Neuronal stem cell (in vitro differentiated cells): ENCODE data around the gene FRMPD4.

Experiments
- DNase-seq: peaks from one replicate; pipeline ENCODE4 v3.0.0-alpha.2; 2013; ENCODE audit warnings: low spot score
- H2AFZ ChIP-seq: one replicate; pipeline ENCODE4 v1.6.1; 2013; ENCODE audit warnings: mild to moderate bottlenecking, low read length, inconsistent platforms
- H2AK5ac ChIP-seq: 2 replicates; pipeline ENCODE4 v1.6.1; 2013; ENCODE audit warnings: low read depth, mild to moderate bottlenecking, inconsistent platforms, low read length, moderate library complexity, mixed read lengths
- H2BK120ac ChIP-seq: 2 replicates; pipeline ENCODE4 v1.6.1; 2013; ENCODE audit warnings: low read depth, mild to moderate bottlenecking, inconsistent platforms, low read length, moderate library complexity, mixed read lengths
- H2BK12ac ChIP-seq: one replicate; pipeline ENCODE4 v1.6.1; 2013; ENCODE audit warnings: low read length, inconsistent platforms
- H2BK15ac ChIP-seq: 2 replicates; pipeline ENCODE4 v1.6.1; 2013; ENCODE audit warnings: mild to moderate bottlenecking, low read length, inconsistent platforms, mixed read lengths
- H2BK5ac ChIP-seq: one replicate; pipeline ENCODE4 v1.6.1; 2013; ENCODE audit warnings: inconsistent platforms, mild to moderate bottlenecking, low read length, moderate library complexity
- H3K14ac ChIP-seq: one replicate; pipeline ENCODE4 v1.6.1; 2013; ENCODE audit warnings: low read length, inconsistent platforms
- H3K18ac ChIP-seq: 2 replicates; pipeline ENCODE4 v1.6.1; 2013; ENCODE audit warnings: low read length, inconsistent platforms
- H3K23ac ChIP-seq: 2 replicates; pipeline ENCODE4 v1.6.1; 2013; ENCODE audit warnings: low read depth, mild to moderate bottlenecking, mixed read lengths, low read length, inconsistent platforms; ENCODE audit not compliant: poor library complexity
- H3K27ac ChIP-seq: replicated peaks from 3 replicates; pipeline ENCODE4 v1.5.1; 2013; ENCODE audit warnings: low read length, inconsistent platforms
- H3K27me3 ChIP-seq, 3 experiments: 2 replicates each; pipeline ENCODE4 v1.6.1; 2013; ENCODE audit warnings: low read length in 3 of 3, mild to moderate bottlenecking in 2 of 3, inconsistent platforms in 1 of 3, low read depth in 1 of 3, mixed read lengths in 1 of 3, moderate library complexity in 1 of 3; ENCODE audit not compliant: control insufficient read depth in 3 of 3, insufficient read depth in 3 of 3
- H3K36me3 ChIP-seq, 2 donors: replicated peaks in 1 of 2; 2 replicates each; pipeline ENCODE4 v1.6.1; 2013; ENCODE audit warnings: low read length in 2 of 2; ENCODE audit not compliant: control insufficient read depth in 2 of 2, insufficient read depth in 2 of 2
- H3K4ac ChIP-seq: 2 replicates; pipeline ENCODE4 v1.6.1; 2013; ENCODE audit warnings: inconsistent platforms, mild to moderate bottlenecking, low read length, moderate library complexity
- H3K4me1 ChIP-seq, 2 donors: 1 replicate in 1 of 2; 2 replicates in 1 of 2; pipeline ENCODE4 v1.6.1; 2013; ENCODE audit warnings: low read length in 2 of 2, low read depth in 1 of 2; ENCODE audit not compliant: control insufficient read depth in 2 of 2, insufficient read depth in 1 of 2
- H3K4me2 ChIP-seq: one replicate; pipeline ENCODE4 v1.6.1; 2013; ENCODE audit warnings: mild to moderate bottlenecking, low read length, inconsistent platforms; ENCODE audit not compliant: insufficient read depth, poor library complexity, severe bottlenecking
- H3K4me3 ChIP-seq, 2 donors: 2 replicates each; pipeline ENCODE4 v1.5.1; 2013; ENCODE audit warnings: low read length in 2 of 2, mild to moderate bottlenecking in 2 of 2, inconsistent platforms in 1 of 2, moderate library complexity in 1 of 2
- H3K79me1 ChIP-seq: one replicate; pipeline ENCODE4 v1.6.1; 2013; ENCODE audit warnings: low read depth, mild to moderate bottlenecking, inconsistent platforms, low read length, moderate library complexity
- H3K9ac ChIP-seq: one replicate; pipeline ENCODE4 v1.6.1; 2013; ENCODE audit warnings: mild to moderate bottlenecking, low read depth, low read length, inconsistent platforms; ENCODE audit not compliant: poor library complexity
- H3K9me3 ChIP-seq, 2 donors: replicated peaks in 1 of 2; 2 replicates each; pipeline versions ENCODE3 to v1.6.1; 2013; ENCODE audit warnings: low read length in 2 of 2, mild to moderate bottlenecking in 2 of 2, inconsistent platforms in 1 of 2, low read depth in 1 of 2, mixed read lengths in 1 of 2, moderate library complexity in 1 of 2; ENCODE audit not compliant: control insufficient read depth in 2 of 2, insufficient read depth in 1 of 2
- H4K8ac ChIP-seq: one replicate; pipeline ENCODE4 v1.6.1; 2013; ENCODE audit warnings: low read depth, mild to moderate bottlenecking, inconsistent platforms, low read length, moderate library complexity
- H4K91ac ChIP-seq: one replicate; pipeline ENCODE4 v1.6.1; 2013; ENCODE audit warnings: low read length, low read depth, mild to moderate bottlenecking, inconsistent platforms; ENCODE audit not compliant: poor library complexity
- WGBS, 2 donors: extraction: QIAGEN DNeasy Blood & Tissue Kit; methylation state at CpG; one replicate each; pipeline ENCODE4 v1.1.7; 2013; ENCODE audit warnings: missing lambda C conversion rate in 2 of 2, mixed read lengths in 1 of 2; ENCODE audit not compliant: insufficient read length in 2 of 2, insufficient replicate concordance in 1 of 2; ENCODE audit errors: extremely low coverage in 2 of 2; 5-methylcytosine and 5-hydroxymethylcytosine counted together

Gene FRMPD4

GRCh38 chrX:12741416-12741815, 603.1 kb downstream of the FRMPD4 start:
- no peaks in the 10 kb centered on the region for H3K9me3 ChIP-seq
- no peak overlapping the region for H3K27ac ChIP-seq
- no peaks in the 10 kb centered on the region for H3K4me1 ChIP-seq
- H3K14ac ChIP-seq, result no peak overlapping the region
- no peak overlapping the region for H3K18ac ChIP-seq
- no peak overlapping the region for H3K9ac ChIP-seq
- H4K8ac ChIP-seq, result no peak overlapping the region
- H3K27me3 ChIP-seq, result peaks cover 0 to 3% (median 0%) of the 10 kb centered on the region in 3 experiments
- no peak overlapping the region for H2BK15ac ChIP-seq
- no peak overlapping the region for H4K91ac ChIP-seq
- H2AK5ac ChIP-seq, result no peak overlapping the region
- H3K23ac ChIP-seq, result no peak overlapping the region
- H2AFZ ChIP-seq, result no peak overlapping the region
- H2BK5ac ChIP-seq, result no peak overlapping the region
- H3K4me3 ChIP-seq, result no peak overlapping the region
- no peaks in the 10 kb centered on the region for H3K79me1 ChIP-seq
- no peak overlapping the region for H3K4ac ChIP-seq
- no peak for DNase-seq
- WGBS, 2 donors, result no CpG with 5 or more reads among the region's 6 CpGs
- H3K36me3 ChIP-seq, result no peaks in the 10 kb centered on the region
- no peak overlapping the region for H2BK12ac ChIP-seq
- no peak overlapping the region for H3K4me2 ChIP-seq
- no peak overlapping the region for H2BK120ac ChIP-seq

GRCh38 chrX:12747433-12747832, 609.2 kb downstream of the FRMPD4 start:
- H2AK5ac ChIP-seq, result no peak overlapping the region
- H3K36me3 ChIP-seq, result no peaks in the 10 kb centered on the region
- H2BK15ac ChIP-seq, result no peak overlapping the region
- H2AFZ ChIP-seq, result no peak overlapping the region
- no peak overlapping the region for H3K14ac ChIP-seq
- H2BK5ac ChIP-seq, result no peak overlapping the region
- H3K4me3 ChIP-seq, result no peak overlapping the region
- H2BK120ac ChIP-seq, result no peak overlapping the region
- H3K9ac ChIP-seq, result no peak overlapping the region
- H3K27me3 ChIP-seq, result no peaks in the 10 kb centered on the region
- no peak overlapping the region for H3K18ac ChIP-seq
- no peak overlapping the region for H3K4ac ChIP-seq
- no CpG with 5 or more reads among the region's 1 CpG for WGBS, 2 donors
- no peaks in the 10 kb centered on the region for H3K79me1 ChIP-seq
- no peak overlapping the region for H3K27ac ChIP-seq
- no peaks in the 10 kb centered on the region for H3K4me1 ChIP-seq
- H3K4me2 ChIP-seq, result no peak overlapping the region
- no peak for DNase-seq
- no peak overlapping the region for H3K23ac ChIP-seq
- H4K91ac ChIP-seq, result no peak overlapping the region
- H2BK12ac ChIP-seq, result no peak overlapping the region
- no peaks in the 10 kb centered on the region for H3K9me3 ChIP-seq
- H4K8ac ChIP-seq, result no peak overlapping the region

DNA sequence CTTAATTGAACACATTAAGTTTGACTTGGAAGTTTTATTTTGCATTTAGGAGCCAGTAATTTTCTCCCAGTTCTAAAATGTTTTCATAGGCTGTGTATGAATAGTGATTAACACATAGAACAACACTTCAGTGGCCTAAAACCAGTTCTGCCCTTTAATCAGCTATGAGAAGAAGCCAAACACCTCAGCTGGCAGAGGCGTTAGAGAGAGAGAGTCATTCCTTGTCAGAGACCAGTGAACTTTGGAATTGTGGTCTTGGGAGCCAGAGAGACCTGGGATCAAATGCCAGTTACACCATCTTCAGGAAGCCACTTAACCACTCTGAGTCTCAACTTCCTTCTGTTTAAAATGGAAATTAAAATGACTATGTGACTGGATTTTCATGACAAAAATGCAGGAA, 613.6 kb downstream of the FRMPD4 start:
- Histone ChIP-seq H2AFZ (no peak overlapping the region), H2BK5ac (no peak overlapping the region), H4K8ac (no peak overlapping the region), H4K91ac (no peak overlapping the region), H3K27me3 (no peaks in the 10 kb centered on the region), H3K14ac (no peak overlapping the region), H2BK120ac (no peak overlapping the region), H3K9me3 (no peaks in the 10 kb centered on the region), H3K23ac (no peak overlapping the region), H3K18ac (no peak overlapping the region), H2BK12ac (no peak overlapping the region), H3K4me2 (no peak overlapping the region), H3K4me3 (no peak overlapping the region), H3K4ac (no peak overlapping the region), H3K36me3 (no peaks in the 10 kb centered on the region), H2AK5ac (no peak overlapping the region), H3K4me1 (no peaks in the 10 kb centered on the region), H3K9ac (no peak overlapping the region), H3K79me1 (no peaks in the 10 kb centered on the region), H3K27ac (no peak overlapping the region), H2BK15ac (no peak overlapping the region)
- no CpG with 5 or more reads among the region's 1 CpG for WGBS, 2 donors
- no peak for DNase-seq

DNA sequence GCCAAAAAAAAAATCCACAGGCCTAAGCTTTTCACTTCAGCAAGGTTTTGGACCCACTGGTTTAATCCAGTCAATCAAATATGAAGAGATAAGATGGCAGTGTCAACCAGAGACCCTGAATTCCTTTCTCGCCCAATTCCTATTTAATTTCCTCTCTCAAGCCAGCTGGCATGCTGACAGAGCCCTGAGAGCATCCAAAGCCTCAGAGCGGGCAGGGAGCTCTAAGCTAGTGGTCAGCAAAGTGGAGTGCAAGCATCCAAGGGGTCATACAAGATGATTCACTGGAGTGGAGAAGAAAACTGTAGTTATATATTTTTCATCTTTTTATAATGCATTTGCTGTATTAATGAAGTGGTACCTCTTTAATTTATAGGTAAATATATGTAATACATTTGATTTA, 615.1 kb downstream of the FRMPD4 start:
- no peak overlapping the region for H3K18ac ChIP-seq

More for the DNA sequence above, 615.1 kb downstream of the FRMPD4 start:
- Histone ChIP-seq H3K4ac (no peak overlapping the region), H4K8ac (no peak overlapping the region), H3K4me2 (no peak overlapping the region), H2BK120ac (no peak overlapping the region), H2AFZ (no peak overlapping the region), H3K9ac (no peak overlapping the region), H3K27ac (no peak overlapping the region), H3K14ac (no peak overlapping the region), H4K91ac (no peak overlapping the region), H2BK12ac (no peak overlapping the region), H3K4me3 (no peak overlapping the region), H3K79me1 (no peaks in the 10 kb centered on the region), H3K36me3 (no peaks in the 10 kb centered on the region), H2BK15ac (no peak overlapping the region), H2AK5ac (no peak overlapping the region), H3K23ac (no peak overlapping the region), H3K4me1 (no peaks in the 10 kb centered on the region), H2BK5ac (no peak overlapping the region), H3K27me3 (no peaks in the 10 kb centered on the region), H3K9me3 (no peaks in the 10 kb centered on the region)
- no CpG with 5 or more reads among the region's 2 CpGs for WGBS, 2 donors
- DNase-seq, result no peak
